OCI-LY1 (cell line): ENCODE measurements around the gene FAIM.

Experiments
- CTCF ChIP-seq: fragments of 200-600 bp; sonication (generic), shearing (Covaris generic); IDR thresholded peaks from 2 replicates; pipeline ENCODE4 v1.5.1; 2017; ENCODE audit warnings: mild to moderate bottlenecking, antibody characterized with exemption, low read length, moderate library complexity, mixed read lengths
- EZH2 ChIP-seq: fragments of 200-600 bp; sonication (generic), shearing (Covaris generic); IDR thresholded peaks from 2 replicates; pipeline ENCODE4 v1.8.0; 2017; ENCODE audit warnings: borderline replicate concordance, mixed run types, mild to moderate bottlenecking, antibody characterized with exemption, low read length, moderate library complexity, mixed read lengths

GRCh38 chr3:138587374-138587773 lies 21.2 kb upstream of the FAIM start:
- TF ChIP-seq CTCF (no peak), EZH2 (no peak)
